Astrocyte (in vitro differentiated cells and primary cell): ENCODE measurements around the gene ALX1. TPM values are rescaled to one million over a fixed set of nuclear protein-coding genes. Genes with fewer than 3 reads are reported as not detected.

Experiments used
- DNase-seq: peaks from one replicate; pipeline ENCODE4 v3.0.0-alpha.2; 2010; ENCODE audit warnings: low read depth
- FAIRE-seq: peaks from 2 replicates; lab custom pipeline; 2011; peaks lifted over from hg19 to GRCh38; lab: Jason Lieb, UNC
- H2AFZ ChIP-seq: 2 replicates; pipeline ENCODE4 v1.6.0; 2012; ENCODE audit warnings: low read depth, low read length, inconsistent platforms
- H3K27ac ChIP-seq: 2 replicates; pipeline ENCODE4 v1.5.1; 2011; ENCODE audit warnings: low read depth, low read length, inconsistent platforms
- H3K27me3 ChIP-seq: 2 replicates; pipeline ENCODE4 v1.6.0; 2011; ENCODE audit warnings: low read length, inconsistent platforms; ENCODE audit not compliant: insufficient read depth
- H3K36me3 ChIP-seq: 2 replicates; pipeline ENCODE4 v1.5.1; 2011; ENCODE audit warnings: low read length, inconsistent platforms; ENCODE audit not compliant: insufficient read depth
- H3K4me1 ChIP-seq: 2 replicates; pipeline ENCODE4 v1.5.1; 2011; ENCODE audit warnings: low read length, inconsistent platforms; ENCODE audit not compliant: insufficient read depth
- H3K4me2 ChIP-seq: 2 replicates; pipeline ENCODE4 v1.6.0; 2012; ENCODE audit warnings: low read length, inconsistent platforms
- H3K4me3 ChIP-seq: 2 replicates; pipeline ENCODE4 v1.5.1; 2011; ENCODE audit warnings: low read depth, mild to moderate bottlenecking, low read length, inconsistent platforms; ENCODE audit not compliant: insufficient read depth
- H3K79me2 ChIP-seq: 2 replicates; pipeline ENCODE4 v1.6.0; 2012; ENCODE audit warnings: mild to moderate bottlenecking, low read length, inconsistent platforms; ENCODE audit not compliant: insufficient read depth
- H3K9ac ChIP-seq: 2 replicates; pipeline ENCODE4 v1.6.0; 2012; ENCODE audit warnings: mild to moderate bottlenecking, low read length, inconsistent platforms
- H3K9me3 ChIP-seq: 2 replicates; pipeline ENCODE4 v1.5.1; 2012; ENCODE audit warnings: low read depth, mild to moderate bottlenecking, low read length, inconsistent platforms; ENCODE audit not compliant: insufficient read depth
- H4K20me1 ChIP-seq: 2 replicates; pipeline ENCODE4 v1.6.0; 2012; ENCODE audit warnings: low read length, inconsistent platforms; ENCODE audit not compliant: insufficient read depth
- H3K27ac Mint-ChIP-seq: one replicate; pipeline ENCODE4 v1.8.0; 2021; ENCODE audit warnings: mild to moderate bottlenecking, mixed read lengths; ENCODE audit not compliant: unreplicated experiment
- H3K27me3 Mint-ChIP-seq: one replicate; pipeline ENCODE4 v1.8.0; 2021; ENCODE audit warnings: low read depth, mixed read lengths; ENCODE audit not compliant: unreplicated experiment
- H3K36me3 Mint-ChIP-seq: one replicate; pipeline ENCODE4 v1.8.0; 2021; ENCODE audit warnings: low read depth, mixed read lengths; ENCODE audit not compliant: unreplicated experiment
- H3K4me1 Mint-ChIP-seq: one replicate; pipeline ENCODE4 v1.8.0; 2021; ENCODE audit warnings: low read depth, mixed read lengths; ENCODE audit not compliant: unreplicated experiment
- H3K4me3 Mint-ChIP-seq: one replicate; pipeline ENCODE4 v1.8.0; 2021; ENCODE audit warnings: mild to moderate bottlenecking, moderate library complexity, mixed read lengths; ENCODE audit not compliant: unreplicated experiment
- H3K9me3 Mint-ChIP-seq: one replicate; pipeline ENCODE4 v1.8.0; 2021; ENCODE audit warnings: mild to moderate bottlenecking, mixed read lengths; ENCODE audit not compliant: unreplicated experiment
- CTCF ChIP-seq: IDR thresholded peaks from 2 replicates; pipeline ENCODE4 v1.5.1; 2011; ENCODE audit warnings: low read depth, mild to moderate bottlenecking, inconsistent platforms, low read length, moderate library complexity; ENCODE audit not compliant: insufficient read depth
- EZH2 ChIP-seq: IDR thresholded peaks from 2 replicates; pipeline ENCODE4 v1.6.1; 2012; ENCODE audit warnings: mild to moderate bottlenecking, low read length, inconsistent platforms; ENCODE audit not compliant: insufficient read depth
- total RNA-seq: library from RNA; stranded (reverse); gene quantifications from 2 replicates; pipeline ENCODE4 v1.2.1, GENCODE V29; 2021

ALX1 gene
- total RNA-seq, 1 donor from 2014 or later: 1.4 TPM

GRCh38 chr12:85274315-85274651, 5.7 kb upstream of the ALX1 start:
- Histone ChIP-seq H3K36me3 (no peaks in the 10 kb centered on the region), H3K4me3 (no peak overlapping the region), H3K9me3 (peaks cover 2% of the 10 kb centered on the region), H3K79me2 (no peaks in the 10 kb centered on the region), H3K9ac (no peak overlapping the region), H3K4me2 (no peak overlapping the region), H3K27me3 (peaks cover 72% of the 10 kb centered on the region), H3K27ac (no peak overlapping the region), H4K20me1 (no peaks in the 10 kb centered on the region), H2AFZ (no peak overlapping the region), H3K4me1 (peaks cover 2% of the 10 kb centered on the region)
- H3K4me1 Mint-ChIP-seq: peaks cover 5% of the 10 kb centered on the region
- FAIRE-seq: no peak
- no peak for TF ChIP-seq CTCF
- no peak for TF ChIP-seq EZH2
- H3K4me3 Mint-ChIP-seq: no peak overlapping the region
- H3K27me3 Mint-ChIP-seq: peaks cover 70% of the 10 kb centered on the region
- DNase-seq: no peak
- H3K27ac Mint-ChIP-seq: no peak overlapping the region
- peaks cover 9% of the 10 kb centered on the region for H3K9me3 Mint-ChIP-seq
- H3K36me3 Mint-ChIP-seq: no peaks in the 10 kb centered on the region

- Histone ChIP-seq H2AFZ (no peak overlapping the region), H3K79me2 (no peaks in the 10 kb centered on the region), H3K4me1 (peaks cover 11% of the 10 kb centered on the region), H3K9ac (no peak overlapping the region), H3K4me3 (no peak overlapping the region), H4K20me1 (no peaks in the 10 kb centered on the region), H3K27me3 (peaks cover 80% of the 10 kb centered on the region), H3K36me3 (no peaks in the 10 kb centered on the region), H3K4me2 (no peak overlapping the region), H3K9me3 (peaks cover 2% of the 10 kb centered on the region), H3K27ac (no peak overlapping the region)
- peaks cover 9% of the 10 kb centered on the region for H3K9me3 Mint-ChIP-seq
- peaks cover 73% of the 10 kb centered on the region for H3K27me3 Mint-ChIP-seq
- H3K4me3 Mint-ChIP-seq: no peak overlapping the region
- H3K27ac Mint-ChIP-seq: no peak overlapping the region
- H3K36me3 Mint-ChIP-seq: no peaks in the 10 kb centered on the region
- TF ChIP-seq CTCF (no peak), EZH2 (no peak)
- no peak for DNase-seq
- no peak for FAIRE-seq
- H3K4me1 Mint-ChIP-seq: peaks cover 5% of the 10 kb centered on the region
Observed at GRCh38 chr12:85275374-85275773, 4.6 kb upstream of the ALX1 start.

GRCh38 chr12:85277191-85277590, 2.8 kb upstream of the ALX1 start:
- TF ChIP-seq EZH2: no peak
- TF ChIP-seq CTCF: no peak
- H3K9me3 ChIP-seq: peaks cover 2% of the 10 kb centered on the region
- H3K4me2 ChIP-seq: no peak overlapping the region
- Mint-ChIP-seq H3K9me3 (peaks cover 9% of the 10 kb centered on the region), H3K27me3 (peaks cover 69% of the 10 kb centered on the region), H3K4me1 (peaks cover 5% of the 10 kb centered on the region), H3K36me3 (no peaks in the 10 kb centered on the region), H3K27ac (no peak overlapping the region), H3K4me3 (no peak overlapping the region)
- peaks cover 15% of the 10 kb centered on the region for H3K4me1 ChIP-seq
- no peak for FAIRE-seq
- peaks cover 93% of the 10 kb centered on the region for H3K27me3 ChIP-seq
- H3K36me3 ChIP-seq: no peaks in the 10 kb centered on the region
- no peaks in the 10 kb centered on the region for H4K20me1 ChIP-seq
- no peak overlapping the region for H3K4me3 ChIP-seq
- no peak overlapping the region for H3K9ac ChIP-seq
- H3K27ac ChIP-seq: no peak overlapping the region
- no peak overlapping the region for H2AFZ ChIP-seq
- no peak for DNase-seq
- H3K79me2 ChIP-seq: no peaks in the 10 kb centered on the region
